Activated naive CD4-positive, alpha-beta T cell treated with anti-CD3 and anti-CD28 coated beads, Interleukin-2, amount 10 ng/mL, durations not matched to agents 7 days and 5 days (primary cell): ENCODE data around the gene TMEM143.

Experiments used
- CTCF ChIA-PET: fragments of 350-600 bp; sonication (Branson Sonifier 250); formaldehyde crosslinking; loops from one replicate; lab custom pipeline; 2021; ENCODE audit warnings: antibody characterized with exemption; lab: Charles Lee
- DNase-seq: peaks from one replicate; pipeline ENCODE4 v3.0.0-alpha.2; 2020
- H3K27ac Mint-ChIP-seq: one replicate; pipeline ENCODE4 v1.8.0; 2021; ENCODE audit warnings: mild to moderate bottlenecking, moderate library complexity, mixed read lengths
- H3K27me3 Mint-ChIP-seq: one replicate; pipeline ENCODE4 v1.8.0; 2021; ENCODE audit warnings: mild to moderate bottlenecking, mixed read lengths
- H3K36me3 Mint-ChIP-seq: one replicate; pipeline ENCODE4 v1.8.0; 2021; ENCODE audit warnings: mixed read lengths
- H3K4me1 Mint-ChIP-seq: one replicate; pipeline ENCODE4 v1.8.0; 2021; ENCODE audit warnings: mixed read lengths
- H3K4me3 Mint-ChIP-seq: one replicate; pipeline ENCODE4 v1.8.0; 2021; ENCODE audit warnings: mild to moderate bottlenecking, moderate library complexity, mixed read lengths
- H3K9me3 Mint-ChIP-seq: one replicate; pipeline ENCODE4 v1.8.0; 2021; ENCODE audit warnings: mixed read lengths

The TMEM143 gene

DNA sequence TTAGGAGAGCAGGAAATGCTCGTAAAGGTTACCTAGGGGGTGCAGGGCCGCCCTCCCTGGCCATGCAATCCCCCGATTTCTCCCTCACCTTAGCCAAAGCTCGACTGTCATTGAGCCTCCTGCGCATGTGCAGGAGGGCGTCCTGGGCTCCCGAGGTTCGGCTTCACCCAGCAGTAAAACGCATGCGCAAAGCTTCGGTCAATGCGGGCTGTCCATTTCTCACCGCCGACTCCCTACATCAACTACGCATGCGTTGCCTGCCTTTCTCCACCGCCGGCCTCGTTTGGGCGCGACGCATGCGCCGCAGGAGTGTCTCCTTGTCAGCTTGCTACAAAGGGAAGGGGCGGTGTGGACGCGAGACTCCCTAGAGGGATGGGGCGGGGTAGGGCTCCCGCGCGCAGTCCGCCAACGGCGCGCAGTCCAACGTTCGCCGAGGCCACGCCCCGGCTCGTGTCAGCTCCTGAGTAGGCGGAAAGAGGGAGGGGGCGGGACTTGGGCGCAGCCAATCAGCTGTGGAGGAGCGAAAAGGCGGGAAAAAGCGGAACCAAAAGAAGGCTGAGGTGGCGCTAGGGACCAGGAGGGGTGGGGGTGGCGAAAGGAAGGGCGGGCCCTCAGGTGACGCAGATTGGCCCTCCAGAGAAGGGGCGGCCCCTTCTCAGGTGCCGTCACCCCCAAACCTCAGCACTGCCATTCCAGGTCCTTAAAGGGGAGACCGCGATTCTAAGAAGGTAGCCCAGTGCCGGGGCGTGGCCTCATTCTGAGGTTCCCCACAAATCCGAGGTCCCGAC, at the start of gene TMEM143, which contains the start of gene SYNGR4:
TSS of gene TMEM143 (minus strand) at position 131 of the 788 bp plus-strand sequence. CDS start at position 111, 20 bp downstream.
TSS of gene SYNGR4 (plus strand) at position 558 of the 788 bp plus-strand sequence. CDS start 1,476 bp downstream, outside the sequence.
- Mint-ChIP-seq H3K27ac (peak within 1 kb of the TSS; percentile 95), H3K27me3 (no peaks in the 10 kb centered on the region), H3K4me1 (peaks cover 17% of the 10 kb centered on the region), H3K9me3 (no peaks in the 10 kb centered on the region), H3K36me3 (peaks cover 6% of the 10 kb centered on the region), H3K4me3 (peak within 1 kb of the TSS; percentile 83)
- DNase-seq, result peak; percentile 99
- CTCF ChIA-PET, result interaction anchor here (1.3 to 4.4 kb wide), 2 partner anchors 27 to 46 kb away, joined by 4 to 26 read pairs; partner anchors contain the start of gene KDELR1

DNA sequence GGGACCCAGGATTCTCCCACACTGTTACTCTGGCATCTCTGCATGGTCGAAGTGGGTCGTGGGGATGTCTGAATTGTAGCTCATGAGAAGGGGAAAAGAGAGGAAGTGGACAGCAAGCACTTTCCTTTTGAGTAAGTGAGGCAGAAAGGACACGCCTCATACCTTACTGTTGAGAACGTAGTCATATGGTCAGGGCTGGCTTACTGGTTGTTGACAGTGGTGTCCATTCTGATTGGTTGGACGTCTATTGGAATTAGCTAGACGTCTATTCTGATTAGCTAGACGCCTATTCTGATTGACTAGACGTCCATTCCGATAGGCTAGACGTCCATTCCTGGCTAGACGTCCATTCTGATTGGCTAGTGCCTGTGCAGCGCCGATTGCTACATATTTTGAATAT, 42.1 kb upstream of the TMEM143 start:
- H3K27me3 Mint-ChIP-seq, result peaks cover 31% of the 10 kb centered on the region
- DNase-seq, result no peak
- H3K4me1 Mint-ChIP-seq, result peaks cover 4% of the 10 kb centered on the region
- H3K36me3 Mint-ChIP-seq, result no peaks in the 10 kb centered on the region
- no peaks in the 10 kb centered on the region for H3K9me3 Mint-ChIP-seq
- no peak overlapping the region for H3K27ac Mint-ChIP-seq
- H3K4me3 Mint-ChIP-seq, result no peak overlapping the region
- CTCF ChIA-PET, result no interaction called here

DNA sequence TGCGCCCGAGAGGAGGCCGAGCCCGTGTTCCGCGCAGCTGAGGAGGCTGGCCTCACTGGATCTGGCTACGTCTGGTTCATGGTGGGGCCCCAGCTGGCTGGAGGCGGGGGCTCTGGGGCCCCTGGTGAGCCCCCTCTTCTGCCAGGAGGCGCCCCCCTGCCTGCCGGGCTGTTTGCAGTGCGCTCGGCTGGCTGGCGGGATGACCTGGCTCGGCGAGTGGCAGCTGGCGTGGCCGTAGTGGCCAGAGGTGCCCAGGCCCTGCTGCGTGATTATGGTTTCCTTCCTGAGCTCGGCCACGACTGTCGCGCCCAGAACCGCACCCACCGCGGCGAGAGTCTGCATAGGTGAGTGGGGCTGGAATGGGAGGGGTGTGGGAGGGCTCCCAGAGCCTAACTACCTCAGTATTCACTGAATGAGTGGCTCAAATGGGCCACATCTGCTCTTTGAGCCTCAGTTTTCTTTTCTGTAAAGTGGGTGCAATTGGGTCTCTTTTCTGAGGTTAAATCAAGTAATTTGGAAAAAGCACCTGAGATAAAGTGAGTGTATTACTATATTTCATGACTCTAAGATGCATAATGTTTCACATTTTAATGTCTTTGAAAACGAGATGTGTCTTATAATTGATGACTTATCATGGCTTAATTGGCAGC, 41.4 kb upstream of the TMEM143 start:
- Mint-ChIP-seq H3K36me3 (no peaks in the 10 kb centered on the region), H3K27ac (no peak overlapping the region), H3K4me1 (peaks cover 7% of the 10 kb centered on the region), H3K9me3 (no peaks in the 10 kb centered on the region), H3K4me3 (no peak overlapping the region), H3K27me3 (peaks cover 29% of the 10 kb centered on the region)
- CTCF ChIA-PET, result interaction anchor here (2.3 kb wide), 1 partner anchor 14 kb away, joined by 10 read pairs; the partner anchor contains the start of gene KDELR1
- no peak for DNase-seq

GRCh38 chr19:48403606-48404005, 39.9 kb upstream of the TMEM143 start:
- Mint-ChIP-seq H3K4me3 (no peak overlapping the region), H3K36me3 (no peaks in the 10 kb centered on the region), H3K27me3 (peaks cover 34% of the 10 kb centered on the region), H3K4me1 (peaks cover 18% of the 10 kb centered on the region), H3K27ac (peak overlapping the region; percentile 33), H3K9me3 (peaks cover 3% of the 10 kb centered on the region)
- peak; percentile 74 for DNase-seq
- CTCF ChIA-PET, result interaction anchor here (1.0 to 2.3 kb wide), 3 partner anchors 11 to 70 kb away, joined by 3 to 10 read pairs (median 4); partner anchors contain the start of gene KDELR1

- peaks cover 29% of the 10 kb centered on the region for H3K4me1 Mint-ChIP-seq
- CTCF ChIA-PET, result interaction anchor here (1.6 kb wide), 1 partner anchor 10 kb away, joined by 11 read pairs; the partner anchor contains the start of gene KDELR1
These were observed 37.5 kb upstream of the TMEM143 start for GRCh38 chr19:48401287-48401686.

GRCh38 chr19:48400018-48400742, 36.4 kb upstream of the TMEM143 start:
- CTCF ChIA-PET, result interaction anchor here (1.6 kb wide), 1 partner anchor 8 kb away, joined by 7 read pairs; the partner anchor contains the start of gene KDELR1
- H3K4me1 Mint-ChIP-seq, result peaks cover 38% of the 10 kb centered on the region
- H3K4me3 Mint-ChIP-seq, result no peak overlapping the region
- H3K36me3 Mint-ChIP-seq, result peaks cover 6% of the 10 kb centered on the region
- peaks cover 3% of the 10 kb centered on the region for H3K9me3 Mint-ChIP-seq
- H3K27ac Mint-ChIP-seq, result no peak overlapping the region
- H3K27me3 Mint-ChIP-seq, result peaks cover 50% of the 10 kb centered on the region
- peak; percentile 49 for DNase-seq

More at GRCh38 chr19:48401287-48401686, 37.5 kb upstream of the TMEM143 start:
- peak overlapping the region; percentile 8 for H3K27ac Mint-ChIP-seq
- H3K36me3 Mint-ChIP-seq, result peaks cover 6% of the 10 kb centered on the region
- DNase-seq, result no peak
- H3K4me3 Mint-ChIP-seq, result no peak overlapping the region
- H3K27me3 Mint-ChIP-seq, result peaks cover 40% of the 10 kb centered on the region
- peaks cover 3% of the 10 kb centered on the region for H3K9me3 Mint-ChIP-seq

DNA sequence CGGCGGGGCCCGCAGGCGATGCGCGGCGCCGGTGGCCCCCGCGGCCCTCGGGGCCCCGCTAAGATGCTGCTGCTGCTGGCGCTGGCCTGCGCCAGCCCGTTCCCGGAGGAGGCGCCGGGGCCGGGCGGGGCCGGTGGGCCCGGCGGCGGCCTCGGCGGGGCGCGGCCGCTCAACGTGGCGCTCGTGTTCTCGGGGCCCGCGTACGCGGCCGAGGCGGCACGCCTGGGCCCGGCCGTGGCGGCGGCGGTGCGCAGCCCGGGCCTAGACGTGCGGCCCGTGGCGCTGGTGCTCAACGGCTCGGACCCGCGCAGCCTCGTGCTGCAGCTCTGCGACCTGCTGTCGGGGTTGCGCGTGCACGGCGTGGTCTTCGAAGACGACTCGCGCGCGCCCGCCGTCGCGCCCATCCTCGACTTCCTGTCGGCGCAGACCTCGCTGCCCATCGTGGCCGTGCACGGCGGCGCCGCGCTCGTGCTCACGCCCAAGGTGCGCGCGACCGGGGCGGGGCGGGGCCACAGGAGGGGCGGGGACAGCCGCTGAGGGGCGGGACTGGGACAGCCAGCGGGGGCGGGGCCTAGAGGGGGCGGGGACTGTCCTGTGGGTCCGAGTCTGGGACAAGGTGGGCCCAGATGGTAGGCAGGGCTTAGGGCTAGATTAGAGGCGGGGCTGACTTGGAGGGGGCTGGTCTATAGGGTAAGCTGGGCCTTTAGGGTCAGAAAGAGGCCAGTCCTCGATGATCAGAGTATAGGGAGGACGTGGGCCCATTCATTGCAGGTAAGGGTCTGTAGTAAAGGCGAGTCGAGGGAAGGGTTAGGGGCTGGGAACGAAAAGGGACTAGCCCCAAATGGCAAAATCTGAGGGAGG, 34.9 kb upstream of the TMEM143 start:
- CTCF ChIA-PET, result interaction anchor here (1.6 kb wide), 1 partner anchor 7 kb away, joined by 7 read pairs; the partner anchor contains the start of gene KDELR1
- peak overlapping the region; percentile 65 for H3K27ac Mint-ChIP-seq
- peak overlapping the region; percentile 84 for H3K4me3 Mint-ChIP-seq
- peaks cover 6% of the 10 kb centered on the region for H3K36me3 Mint-ChIP-seq
- peaks cover 3% of the 10 kb centered on the region for H3K9me3 Mint-ChIP-seq
- H3K27me3 Mint-ChIP-seq, result peaks cover 66% of the 10 kb centered on the region
- H3K4me1 Mint-ChIP-seq, result peaks cover 40% of the 10 kb centered on the region
- peak; percentile 91 for DNase-seq

GRCh38 chr19:48398102-48398374, 34.3 kb upstream of the TMEM143 start:
- CTCF ChIA-PET, result no interaction called here
- H3K4me1 Mint-ChIP-seq, result peaks cover 38% of the 10 kb centered on the region
- H3K4me3 Mint-ChIP-seq, result peak overlapping the region; percentile 84
- peak; percentile 32 for DNase-seq
- peaks cover 3% of the 10 kb centered on the region for H3K9me3 Mint-ChIP-seq
- peaks cover 71% of the 10 kb centered on the region for H3K27me3 Mint-ChIP-seq
- H3K36me3 Mint-ChIP-seq, result peaks cover 6% of the 10 kb centered on the region
- peak overlapping the region; percentile 53 for H3K27ac Mint-ChIP-seq

GRCh38 chr19:48397263-48398101, 33.7 kb upstream of the TMEM143 start:
- CTCF ChIA-PET, result no interaction called here
- H3K4me1 Mint-ChIP-seq, result peaks cover 41% of the 10 kb centered on the region
- H3K4me3 Mint-ChIP-seq, result peak overlapping the region; percentile 84
- H3K9me3 Mint-ChIP-seq, result peaks cover 3% of the 10 kb centered on the region
- H3K27ac Mint-ChIP-seq, result peak overlapping the region; percentile 53
- peaks cover 6% of the 10 kb centered on the region for H3K36me3 Mint-ChIP-seq
- peaks cover 77% of the 10 kb centered on the region for H3K27me3 Mint-ChIP-seq
- no peak for DNase-seq

DNA sequence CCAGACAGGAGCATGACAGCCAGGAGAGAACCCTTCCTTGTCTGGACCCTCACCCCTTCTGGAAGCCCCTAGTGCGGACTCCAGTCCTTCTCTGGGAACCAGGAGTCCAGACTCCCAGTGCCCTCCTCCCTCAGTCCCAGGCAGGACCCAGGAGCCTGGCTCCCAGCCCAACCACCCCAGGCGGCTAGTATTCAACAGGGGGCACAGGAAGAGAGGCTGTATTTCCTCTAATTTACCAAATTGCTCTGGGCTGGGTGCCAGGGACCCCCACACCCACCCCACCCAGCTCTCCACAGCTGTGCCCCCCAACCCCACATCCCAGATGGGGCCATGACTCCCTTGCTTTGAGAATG, 33.1 kb upstream of the TMEM143 start:
- DNase-seq, result no peak
- peaks cover 84% of the 10 kb centered on the region for H3K27me3 Mint-ChIP-seq
- H3K36me3 Mint-ChIP-seq, result peaks cover 6% of the 10 kb centered on the region
- no peak overlapping the region for H3K4me3 Mint-ChIP-seq
- peaks cover 41% of the 10 kb centered on the region for H3K4me1 Mint-ChIP-seq
- CTCF ChIA-PET, result no interaction called here
- H3K27ac Mint-ChIP-seq, result no peak overlapping the region
- H3K9me3 Mint-ChIP-seq, result peaks cover 3% of the 10 kb centered on the region

GRCh38 chr19:48396016-48396823, 32.5 kb upstream of the TMEM143 start:
- no peak overlapping the region for H3K4me3 Mint-ChIP-seq
- peaks cover 44% of the 10 kb centered on the region for H3K4me1 Mint-ChIP-seq
- DNase-seq, result no peak
- H3K27ac Mint-ChIP-seq, result no peak overlapping the region
- H3K9me3 Mint-ChIP-seq, result peaks cover 3% of the 10 kb centered on the region
- H3K36me3 Mint-ChIP-seq, result peaks cover 6% of the 10 kb centered on the region
- CTCF ChIA-PET, result interaction anchor here (0.6 kb wide), 1 partner anchor 85 kb away, joined by 3 read pairs; no protein-coding TSS in a partner anchor
- H3K27me3 Mint-ChIP-seq, result peaks cover 85% of the 10 kb centered on the region

DNA sequence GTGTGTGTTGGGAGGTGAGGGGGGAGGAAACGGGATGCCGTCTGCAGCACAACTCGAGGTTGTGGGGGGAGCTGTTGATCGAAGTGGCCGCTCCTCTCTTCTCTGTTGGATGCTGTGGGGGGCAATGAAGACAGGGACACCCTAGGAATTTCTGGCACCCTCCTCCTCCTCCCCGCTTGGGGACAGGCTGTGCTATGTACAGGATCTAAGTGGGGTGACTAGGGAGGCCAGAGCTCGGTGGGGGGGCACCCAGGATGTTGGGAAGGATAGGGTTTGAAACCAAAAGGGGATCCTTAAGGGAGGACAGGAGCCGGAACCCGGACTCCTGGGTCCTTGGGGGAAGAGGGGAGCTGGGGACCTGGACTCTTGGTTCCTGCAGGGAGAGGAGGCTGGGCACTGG, 31.8 kb upstream of the TMEM143 start:
- CTCF ChIA-PET, result interaction anchor here (0.6 to 1.0 kb wide), 2 partner anchors 12 to 86 kb away, joined by 3 read pairs; no protein-coding TSS in a partner anchor
- Mint-ChIP-seq H3K27me3 (peaks cover 86% of the 10 kb centered on the region), H3K27ac (no peak overlapping the region), H3K9me3 (peaks cover 3% of the 10 kb centered on the region), H3K4me3 (no peak overlapping the region), H3K36me3 (peaks cover 6% of the 10 kb centered on the region), H3K4me1 (peaks cover 44% of the 10 kb centered on the region)
- no peak for DNase-seq
